Measurements from ENCODE around the gene ARHGEF1.

DNA sequence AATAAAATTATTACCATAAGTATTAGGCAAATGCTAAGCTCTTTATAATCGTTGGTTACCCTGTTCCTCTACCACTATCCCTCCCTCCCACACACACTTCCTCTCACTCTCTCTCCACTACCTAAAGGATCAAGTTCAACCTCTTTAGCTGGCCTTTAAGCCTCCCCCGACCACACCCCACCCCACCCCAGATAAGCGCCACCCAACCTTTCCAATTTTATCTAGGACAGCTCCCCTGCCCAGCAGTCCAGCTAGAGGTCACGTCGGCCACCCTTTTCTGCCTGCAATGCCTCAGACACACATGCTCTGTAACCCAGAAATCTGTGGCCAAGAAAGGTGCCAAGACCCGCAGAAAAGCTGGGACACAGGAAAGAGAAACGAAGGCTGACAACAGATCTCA lies 39.6 kb upstream of the ARHGEF1 start:
- TF ChIP-seq CTCF (IDR thresholded peaks at IDR 0.05) = no peak
- TF ChIP-seq EZH2 (IDR thresholded peaks at IDR 0.05) = no peak

All from neural progenitor cell (in vitro differentiated cells).